Mesodermal cell (in vitro differentiated cells): ENCODE data around the gene FNDC10. TPM values are rescaled to one million over a fixed set of nuclear protein-coding genes. Genes with fewer than 3 reads are reported as not detected.
"Not testable (repeated sequence)": the region's sequence is repeated elsewhere in the genome, so short reads cannot be mapped to it uniquely, and the experiment has no call there.

ENCODE experiments used
- H3K27ac ChIP-seq: 2 replicates; pipeline ENCODE4 v1.7.0; 2013; ENCODE audit warnings: mild to moderate bottlenecking, low read depth, low read length, moderate library complexity; ENCODE audit not compliant: severe bottlenecking
- H3K36me3 ChIP-seq: 2 replicates; pipeline ENCODE4 v1.7.1; 2013; ENCODE audit warnings: mild to moderate bottlenecking, low read length, moderate library complexity; ENCODE audit not compliant: control insufficient read depth, insufficient read depth
- H3K4me1 ChIP-seq: one replicate; pipeline ENCODE4 v1.7.1; 2013; ENCODE audit warnings: mild to moderate bottlenecking, low read length; ENCODE audit not compliant: insufficient read depth, control insufficient read depth, poor library complexity, severe bottlenecking
- H3K4me3 ChIP-seq: 2 replicates; pipeline ENCODE4 v1.7.0; 2013; ENCODE audit warnings: low read length, control low read depth, mild to moderate bottlenecking; ENCODE audit not compliant: insufficient read depth, poor library complexity, severe bottlenecking; ENCODE audit errors: extremely low read depth
- H3K9me3 ChIP-seq: 2 replicates; pipeline ENCODE4 v1.7.1; 2013; ENCODE audit warnings: mild to moderate bottlenecking, low read length, moderate library complexity; ENCODE audit not compliant: control insufficient read depth
- WGBS, 2 experiments: methylation state at CpG; one replicate each; pipeline ENCODE4 v1.1.5; 2013; ENCODE audit warnings: missing lambda C conversion rate in 2 of 2; ENCODE audit not compliant: insufficient coverage in 2 of 2; 5-methylcytosine and 5-hydroxymethylcytosine counted together
- polyA plus RNA-seq, 2 experiments: library from polyadenylated mRNA; stranded (reverse); fragments of 50-300 nt; gene quantifications; one replicate each; pipeline ENCODE4 v1.2.3, GENCODE V29; 2013

The FNDC10 gene
- polyA plus RNA-seq (2013, experiment 1 of 2), result 4.2 TPM
- 4.1 TPM for polyA plus RNA-seq (2013, experiment 2 of 2)

DNA sequence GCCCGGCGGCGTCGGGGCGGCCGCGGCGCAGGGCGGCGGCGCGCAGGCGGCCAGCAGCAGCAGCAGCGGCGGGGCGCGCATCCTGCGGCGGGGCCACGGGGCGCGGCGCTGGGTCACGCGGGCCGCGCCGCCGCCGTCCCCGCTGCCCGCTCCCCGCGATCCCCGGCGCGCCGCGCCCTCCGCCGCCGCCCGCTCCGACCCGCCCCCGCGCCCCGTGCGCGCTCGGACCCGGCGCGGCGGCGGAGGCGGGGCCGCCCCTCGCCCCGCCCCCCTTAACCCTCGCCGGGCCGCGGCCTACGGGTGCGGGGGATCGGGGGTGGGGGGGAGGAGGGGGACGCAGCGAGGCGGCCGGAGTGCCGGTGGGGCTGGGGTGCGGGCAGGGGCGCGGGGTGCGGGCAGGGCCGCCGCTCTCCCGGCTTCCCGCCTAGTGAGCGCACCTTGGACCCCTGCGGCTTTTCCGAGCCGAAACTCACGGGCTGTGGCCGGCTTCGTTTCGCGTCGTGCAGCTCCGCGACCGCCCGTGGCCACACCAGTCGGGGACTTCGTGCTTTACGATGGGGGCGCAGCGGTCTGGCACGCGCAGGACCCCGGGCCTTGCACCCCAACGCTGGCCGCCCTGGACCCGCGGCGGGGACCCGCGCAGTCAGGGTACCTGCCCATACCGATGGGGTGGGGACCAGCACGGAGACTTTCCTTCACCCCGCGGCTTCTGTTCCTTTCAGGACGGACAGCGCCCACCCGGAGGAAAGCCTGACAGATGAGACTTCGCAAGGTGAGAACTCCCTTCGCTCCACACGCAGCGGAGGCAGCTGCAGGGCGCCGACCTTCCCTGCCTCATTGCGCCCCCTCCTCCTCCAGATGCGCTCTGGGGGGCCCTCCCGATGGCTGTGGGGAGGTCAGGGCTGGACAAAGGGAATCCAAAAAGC lies at the start of gene FNDC10:
FNDC10 (minus strand) TSS at position 201 of the 926 bp plus-strand sequence; CDS start at position 81, 120 bp downstream.
- no peaks in the 10 kb centered on the region for H3K9me3 ChIP-seq
- no peaks in the 10 kb centered on the region for H3K36me3 ChIP-seq
- peak within 1 kb of the TSS; percentile 32 for H3K4me3 ChIP-seq
- WGBS, 2 experiments, result 3 to 5% methylated on average over 55 to 64 of the region's 125 CpGs
- H3K4me1 ChIP-seq, result peaks cover 3% of the 10 kb centered on the region
- H3K27ac ChIP-seq, result no peak within 1 kb of the TSS

DNA sequence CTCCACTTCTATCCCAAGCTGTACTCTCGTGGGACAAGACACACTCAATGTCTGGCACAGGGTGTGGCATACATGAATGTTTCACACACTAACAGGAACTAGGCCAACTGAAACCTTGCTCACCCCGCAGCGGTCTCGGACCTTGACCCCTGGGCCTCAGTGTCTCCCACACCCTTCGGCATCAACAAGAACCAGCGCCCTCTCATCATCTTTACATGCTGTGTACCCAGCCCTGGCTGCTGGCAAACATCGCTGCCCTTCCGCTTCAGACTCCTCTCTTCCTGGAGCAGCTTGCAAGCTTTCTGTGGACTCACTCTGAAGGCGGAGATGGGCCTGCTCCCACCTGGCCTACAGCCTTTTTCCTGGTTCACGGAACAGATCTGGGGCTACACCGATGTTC lies 48.3 kb upstream of the FNDC10 start:
- H3K4me1 ChIP-seq, H3K4me3 ChIP-seq, H3K27ac ChIP-seq, H3K9me3 ChIP-seq: not testable (repeated sequence)
- WGBS, 2 experiments, result 92 to 95% methylated on average over 8 to 11 of the region's 11 CpGs
- H3K36me3 ChIP-seq, result peaks cover 68% of the 10 kb centered on the region

DNA sequence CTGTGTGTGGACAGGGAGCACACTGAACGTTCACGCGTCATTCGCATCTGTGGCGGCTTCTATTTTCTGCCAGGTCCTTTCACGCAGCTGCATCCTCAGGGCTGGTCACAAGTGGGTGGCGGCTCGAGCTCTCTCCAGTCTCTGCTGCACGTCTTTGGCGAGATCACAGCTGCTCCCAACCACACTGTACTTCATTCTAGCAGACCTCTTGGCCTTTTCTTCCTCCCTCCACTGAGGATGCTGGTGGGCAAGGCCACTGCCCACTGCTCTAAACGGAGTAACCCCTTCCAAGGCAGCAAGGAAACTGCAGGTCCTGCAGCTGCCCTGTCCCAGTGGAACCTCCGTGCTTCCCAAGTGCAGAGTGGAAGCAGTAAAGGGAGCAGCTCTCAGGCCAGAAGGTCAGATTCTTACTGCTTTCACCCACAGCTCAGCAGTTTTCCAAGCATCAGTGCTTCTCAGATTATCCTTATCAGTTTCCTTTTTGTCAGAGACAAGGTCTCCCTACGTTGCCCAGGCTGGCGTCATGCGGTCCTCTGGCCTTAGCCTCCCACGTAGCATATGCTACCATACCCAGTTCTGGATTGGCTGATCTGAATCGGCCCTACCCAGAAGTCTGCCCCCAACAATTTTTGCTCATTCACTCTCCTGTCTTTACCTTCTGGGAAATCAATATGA lies 47.8 kb upstream of the FNDC10 start:
- H3K36me3 ChIP-seq, result peaks cover 63% of the 10 kb centered on the region
- H3K4me1 ChIP-seq, H3K27ac ChIP-seq, H3K4me3 ChIP-seq, H3K9me3 ChIP-seq: not testable (repeated sequence)
- 94 to 98% methylated on average over 6 to 15 of the region's 17 CpGs for WGBS, 2 experiments

DNA sequence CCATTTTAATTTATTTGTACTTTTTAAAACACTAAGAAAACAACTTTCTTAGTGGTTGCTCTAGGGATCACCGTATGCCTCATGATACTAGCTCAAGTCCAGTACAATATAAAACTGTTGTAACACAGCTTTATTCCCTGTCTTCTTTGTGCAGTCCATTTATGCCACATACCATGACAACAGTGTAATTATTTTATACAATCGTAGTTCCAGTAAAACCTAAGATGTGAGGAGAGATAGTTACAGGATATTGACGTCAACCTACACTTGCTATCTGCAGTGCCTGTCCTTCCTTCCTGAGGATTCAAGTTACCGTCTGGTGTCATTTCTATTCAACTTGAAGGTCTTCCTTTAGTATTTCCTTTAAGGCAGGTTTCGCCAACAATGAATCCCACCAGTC lies 46.4 kb upstream of the FNDC10 start:
- 63% methylated on average over 1 of the region's 5 CpGs; no CpG with 5 or more reads in 1 of the 2 experiments for WGBS, 2 experiments
- not testable (repeated sequence) for H3K27ac ChIP-seq, H3K4me1 ChIP-seq, H3K4me3 ChIP-seq, H3K9me3 ChIP-seq
- H3K36me3 ChIP-seq, result peaks cover 49% of the 10 kb centered on the region

DNA sequence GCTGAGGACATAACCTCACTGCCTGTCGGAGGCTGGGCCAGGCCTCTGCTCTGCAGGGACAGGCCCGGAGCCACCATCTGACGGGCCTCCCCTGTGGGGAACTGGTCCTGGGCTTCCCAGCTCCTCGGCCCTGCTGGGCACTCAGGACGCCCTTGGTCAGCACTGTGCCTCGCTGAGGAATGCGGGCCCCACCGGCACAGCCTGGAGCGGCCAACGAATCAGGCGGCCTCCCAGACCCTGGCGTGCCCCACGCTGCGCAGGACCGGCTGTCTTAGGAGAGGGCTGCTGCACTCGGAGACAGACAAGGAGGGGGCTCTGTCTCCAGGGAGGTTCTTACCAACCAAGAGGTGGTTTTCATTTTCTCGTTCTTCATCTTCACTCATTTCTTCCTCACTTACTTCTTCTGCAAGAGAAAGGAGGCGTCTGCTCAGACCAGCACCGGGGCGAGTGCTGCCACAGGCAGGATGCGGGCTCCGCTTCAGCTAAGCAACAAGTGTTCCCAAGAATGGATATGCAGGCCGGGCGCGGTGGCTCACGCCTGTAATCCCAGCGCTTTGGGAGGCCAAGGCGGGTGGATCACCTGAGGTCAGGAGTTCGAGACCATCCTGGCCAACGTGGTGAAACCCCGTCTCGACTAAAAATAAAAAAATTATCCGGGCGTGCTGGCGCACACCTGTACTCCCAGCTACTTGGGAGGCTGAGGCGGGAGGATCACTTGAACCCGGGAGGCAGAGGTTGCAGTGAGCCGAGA lies 41.0 kb upstream of the FNDC10 start:
- H3K27ac ChIP-seq, H3K4me1 ChIP-seq, H3K4me3 ChIP-seq, H3K9me3 ChIP-seq: not testable (repeated sequence)
- H3K36me3 ChIP-seq, result peaks cover 13% of the 10 kb centered on the region
- 89 to 92% methylated on average over 11 to 15 of the region's 38 CpGs for whole genome bisulfite sequencing, 2 experiments

DNA sequence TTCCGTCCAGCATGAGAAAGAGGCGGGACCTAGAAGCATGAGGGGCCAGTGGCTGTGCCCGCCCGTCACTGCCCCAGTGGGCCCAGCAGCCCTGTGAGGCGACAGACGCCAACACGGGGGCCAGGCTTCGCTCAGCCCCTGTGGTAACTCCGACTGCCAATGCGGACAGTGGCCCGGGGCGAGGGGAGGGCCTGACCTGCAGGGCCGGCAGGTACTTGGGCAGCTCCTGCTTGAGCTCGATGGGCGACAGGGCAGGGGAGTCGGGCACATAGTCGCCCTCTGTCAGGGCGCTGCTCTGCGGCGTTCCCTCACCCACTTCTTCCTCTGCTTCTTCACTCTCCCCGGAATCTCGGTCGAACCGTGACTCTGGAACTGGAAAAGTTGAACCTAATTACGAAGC lies 40.1 kb upstream of the FNDC10 start:
- H3K27ac ChIP-seq, H3K4me3 ChIP-seq, H3K4me1 ChIP-seq, H3K9me3 ChIP-seq, H3K36me3 ChIP-seq: not testable (repeated sequence)
- WGBS, 2 experiments, result no CpG with 5 or more reads among the region's 25 CpGs

DNA sequence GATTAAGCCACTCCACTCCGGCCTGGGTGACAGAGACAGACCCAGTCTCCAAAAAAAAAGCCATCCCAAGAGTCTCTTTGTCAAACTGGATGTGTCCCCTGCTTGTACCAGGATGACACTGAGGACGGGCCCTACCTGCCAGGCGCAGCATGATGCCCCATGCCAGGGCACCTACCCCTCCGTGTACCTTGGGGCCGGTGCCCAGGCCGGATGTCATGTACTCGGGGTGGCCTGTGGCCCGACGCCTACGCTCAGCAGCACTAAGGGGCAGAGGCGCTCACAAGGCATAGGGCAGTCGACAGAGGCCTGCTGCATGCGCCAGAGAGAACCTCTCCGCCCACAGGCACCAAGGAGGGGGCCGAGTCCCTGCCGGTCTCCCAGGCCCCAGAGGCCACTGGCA lies 39.4 kb upstream of the FNDC10 start:
- H3K4me1 ChIP-seq, H3K27ac ChIP-seq, H3K4me3 ChIP-seq, H3K9me3 ChIP-seq, H3K36me3 ChIP-seq: not testable (repeated sequence)
- WGBS, 2 experiments, result 97% methylated on average over 4 to 13 of the region's 16 CpGs

DNA sequence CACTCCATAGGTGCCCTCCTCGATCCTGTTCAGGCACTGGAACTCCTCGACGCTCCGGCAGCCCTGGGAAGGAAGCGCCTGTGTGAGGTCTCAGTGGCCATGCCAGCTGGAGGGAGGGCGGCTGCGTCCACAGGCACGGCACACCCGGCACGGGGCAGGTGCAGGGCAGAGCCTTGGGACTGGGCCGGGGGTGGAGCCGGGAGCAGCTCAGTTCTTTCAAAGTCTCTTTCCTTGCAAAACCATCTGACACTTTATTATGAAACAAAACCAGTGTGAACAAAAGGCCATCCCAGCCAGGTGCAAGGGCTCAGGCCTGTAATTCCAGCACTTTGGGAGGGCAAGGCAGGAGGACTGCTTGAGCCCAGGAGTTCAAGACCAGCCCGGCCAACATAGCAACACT lies 38.6 kb upstream of the FNDC10 start:
- H3K27ac ChIP-seq, H3K4me1 ChIP-seq, H3K4me3 ChIP-seq, H3K9me3 ChIP-seq, H3K36me3 ChIP-seq: not testable (repeated sequence)
- WGBS, 2 experiments, result 88% methylated on average over 7 of the region's 13 CpGs; no CpG with 5 or more reads in 1 of the 2 experiments

DNA sequence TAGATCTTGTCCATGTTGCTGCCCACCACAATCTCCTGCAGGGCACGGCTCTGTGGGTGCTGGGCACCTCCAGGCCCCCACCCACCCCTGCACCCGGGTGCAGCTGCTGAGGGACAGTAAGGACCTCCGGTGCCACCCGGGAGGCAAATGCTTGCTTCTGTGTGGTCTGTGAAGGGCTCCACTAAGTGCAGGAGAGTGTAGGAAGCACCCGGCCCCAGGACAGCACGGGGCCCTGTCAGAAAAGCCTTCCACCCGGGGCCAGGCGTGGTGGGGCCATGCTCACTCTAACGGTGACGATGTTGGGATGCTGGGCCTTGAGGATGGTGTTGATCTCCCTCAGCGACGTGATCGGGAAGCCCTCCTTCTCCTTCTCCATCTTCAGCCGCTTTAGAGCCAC lies 37.5 kb upstream of the FNDC10 start:
- not testable (repeated sequence) for H3K4me3 ChIP-seq, H3K9me3 ChIP-seq, H3K36me3 ChIP-seq, H3K27ac ChIP-seq, H3K4me1 ChIP-seq
- WGBS, 2 experiments, result 94 to 100% methylated on average over 3 to 6 of the region's 14 CpGs

GRCh38 chr1:1636621-1637478 lies 36.9 kb upstream of the FNDC10 start:
- not testable (repeated sequence) for H3K9me3 ChIP-seq, H3K4me3 ChIP-seq, H3K27ac ChIP-seq, H3K36me3 ChIP-seq, H3K4me1 ChIP-seq
- WGBS, 2 experiments, result 94 to 97% methylated on average over 25 to 29 of the region's 37 CpGs
